Tongue (tissue), 2 donors: ENCODE results near the gene LZTS2. TPM values are rescaled to one million over a fixed set of nuclear protein-coding genes. Genes with fewer than 3 reads are reported as not detected.
"Not testable (repeated sequence)": the region's sequence is repeated elsewhere in the genome, so short reads cannot be mapped to it uniquely, and the experiment has no call there.

Experiments
- DNase-seq: peaks from one replicate; pipeline ENCODE4 v3.0.0-alpha.2; 2015
- total RNA-seq: library from RNA; depleted of rRNA; stranded (reverse); fragments of >200 nt; gene quantifications from one replicate; pipeline ENCODE4 v1.2.3, GENCODE V29; 2014

Gene LZTS2
- total RNA-seq, 1 donor from 2014 or later: 45.5 TPM

DNA sequence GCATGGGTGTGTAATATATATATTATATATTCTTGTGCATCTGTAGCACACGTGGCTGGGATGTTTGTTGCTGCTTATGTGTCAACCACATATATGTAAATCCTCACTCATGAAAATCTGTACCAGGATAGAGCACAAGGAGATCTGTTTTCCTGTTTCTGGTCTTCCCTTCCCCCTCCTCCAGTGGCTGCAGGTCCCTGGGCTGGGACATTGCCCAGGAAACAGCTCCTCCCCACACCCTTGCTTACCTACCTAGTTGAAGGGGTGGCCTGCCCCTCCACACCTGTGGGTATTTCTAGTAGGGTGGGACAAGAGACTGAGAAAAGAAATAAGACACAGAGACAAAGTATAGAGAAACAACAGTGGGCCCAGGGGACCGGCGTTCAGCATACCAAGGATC lies 33.7 kb downstream of the LZTS2 start:
- no peak for DNase-seq

DNA sequence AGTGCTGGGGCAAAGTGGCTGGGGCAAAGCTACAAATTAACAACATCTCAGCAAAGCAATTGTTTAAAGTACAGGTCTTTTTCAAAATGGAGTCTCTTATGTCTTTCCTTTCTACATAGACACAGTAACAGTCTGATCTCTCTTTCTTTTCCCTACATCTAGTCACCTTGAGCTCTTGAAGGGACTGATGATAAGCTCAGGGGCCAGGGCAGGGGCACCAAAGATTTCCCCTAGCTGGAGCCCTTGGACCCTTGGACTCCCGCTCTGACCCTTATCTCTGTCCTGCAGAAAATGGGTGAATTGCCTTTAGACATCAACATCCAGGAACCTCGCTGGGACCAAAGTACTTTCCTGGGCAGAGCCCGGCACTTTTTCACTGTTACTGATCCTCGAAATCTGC lies 34.8 kb downstream of the LZTS2 start:
- not testable (repeated sequence) for DNase-seq

DNA sequence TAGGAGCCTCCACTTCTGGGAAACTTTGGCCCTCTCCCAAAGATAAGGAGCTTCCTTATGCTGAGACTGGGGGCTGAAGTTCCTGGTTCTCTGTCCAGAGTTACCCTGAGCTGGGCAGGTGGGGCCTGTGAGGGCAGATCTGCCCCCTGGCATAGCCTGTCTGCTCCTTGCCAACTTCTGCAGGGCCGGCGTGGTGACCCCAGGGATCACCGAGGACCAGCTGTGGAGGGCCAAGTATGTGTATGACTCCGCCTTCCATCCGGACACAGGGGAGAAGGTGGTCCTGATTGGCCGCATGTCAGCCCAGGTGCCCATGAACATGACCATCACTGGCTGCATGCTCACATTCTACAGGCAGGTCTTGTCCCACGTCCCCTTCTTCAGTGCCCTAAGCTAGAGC lies 35.7 kb downstream of the LZTS2 start:
- no peak for DNase-seq

GRCh38 chr10:101035916-101036702 lies 36.5 kb downstream of the LZTS2 start:
- DNase-seq: no peak

DNA sequence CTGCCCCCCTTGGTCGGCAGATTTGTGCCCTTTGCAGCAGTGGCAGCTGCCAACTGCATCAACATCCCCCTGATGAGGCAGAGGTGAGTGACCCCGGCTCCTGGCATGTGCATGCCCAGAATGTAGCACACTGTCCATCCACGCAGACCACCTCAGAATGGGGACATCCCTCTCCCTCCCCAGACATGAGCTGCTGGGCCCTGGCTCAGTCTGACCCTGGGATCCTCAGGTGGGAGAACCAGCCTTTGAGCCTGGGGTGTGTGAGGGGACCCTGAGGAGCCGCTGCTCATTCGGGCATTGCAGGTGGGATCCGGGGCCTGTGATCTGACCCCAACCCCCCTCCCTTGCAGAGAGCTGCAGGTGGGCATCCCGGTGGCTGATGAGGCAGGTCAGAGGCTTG lies 37.1 kb downstream of the LZTS2 start:
- no peak for DNase-seq

DNA sequence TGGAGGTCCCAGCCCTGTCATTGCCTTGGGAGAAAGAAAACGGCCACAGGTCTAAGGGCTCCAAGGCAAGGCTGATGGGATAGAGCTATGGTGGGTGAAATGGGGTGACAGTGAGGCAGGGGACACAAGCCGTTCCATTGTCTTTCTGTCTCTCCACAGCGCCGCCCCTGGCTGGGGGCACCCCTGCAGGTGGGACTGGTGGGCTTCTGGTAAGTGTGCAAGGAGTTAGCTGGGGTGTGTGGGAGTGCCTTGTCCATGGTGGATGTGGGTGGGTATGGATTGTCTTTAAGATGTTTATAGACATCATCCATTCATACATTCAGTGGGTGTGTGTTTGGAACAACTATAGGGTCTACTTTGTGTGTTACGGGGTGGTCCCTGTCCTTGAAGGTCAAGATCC lies 38.9 kb downstream of the LZTS2 start:
- no peak for DNase-seq

GRCh38 chr10:101040061-101040460 lies 40.5 kb downstream of the LZTS2 start:
- no peak for DNase-seq

DNA sequence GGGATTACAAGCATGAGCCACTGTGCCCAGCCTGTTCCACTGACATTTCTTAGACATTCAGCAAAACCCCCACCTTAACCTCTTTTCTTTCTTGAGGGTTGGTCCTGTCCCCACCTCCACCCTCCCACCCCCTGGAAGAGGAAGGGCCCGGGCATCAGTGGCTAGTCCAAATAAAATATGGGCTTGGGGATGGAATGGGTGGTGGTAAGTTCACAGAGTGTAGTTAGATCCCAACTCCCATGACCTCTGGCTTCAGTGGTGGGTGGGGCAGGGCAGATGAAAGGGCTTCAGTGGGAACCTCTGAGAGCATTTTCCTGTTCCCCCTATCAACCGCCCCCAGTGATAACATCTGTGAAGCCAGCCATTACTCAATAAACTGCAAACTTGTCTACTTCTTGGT lies 41.2 kb downstream of the LZTS2 start:
- no peak for DNase-seq

DNA sequence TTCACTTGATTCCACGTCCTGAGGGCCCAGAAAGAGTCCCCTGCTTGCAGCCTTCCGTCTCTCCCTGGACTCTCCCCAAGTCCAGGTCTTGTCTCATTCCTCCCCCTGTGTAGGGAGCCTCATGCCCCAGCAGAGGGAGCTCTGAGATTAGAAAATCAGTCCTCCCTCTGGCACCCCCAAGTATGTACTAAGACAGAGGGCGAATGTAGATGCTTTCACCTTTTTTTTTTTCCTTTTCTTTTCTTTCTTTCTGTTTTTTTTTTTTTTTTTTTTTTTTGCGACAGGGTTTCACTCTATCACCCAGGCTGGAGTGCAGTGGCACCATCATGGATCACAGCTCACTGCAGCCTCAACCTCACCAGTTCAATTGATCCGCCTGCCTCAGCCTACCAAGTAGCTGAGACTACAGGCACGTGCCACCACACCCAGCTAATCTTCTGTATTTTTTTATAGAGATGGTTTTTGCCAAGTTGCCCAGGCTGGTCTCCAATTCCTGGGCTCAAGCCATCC lies 41.7 kb downstream of the LZTS2 start:
- peak; percentile 93 for DNase-seq

DNA sequence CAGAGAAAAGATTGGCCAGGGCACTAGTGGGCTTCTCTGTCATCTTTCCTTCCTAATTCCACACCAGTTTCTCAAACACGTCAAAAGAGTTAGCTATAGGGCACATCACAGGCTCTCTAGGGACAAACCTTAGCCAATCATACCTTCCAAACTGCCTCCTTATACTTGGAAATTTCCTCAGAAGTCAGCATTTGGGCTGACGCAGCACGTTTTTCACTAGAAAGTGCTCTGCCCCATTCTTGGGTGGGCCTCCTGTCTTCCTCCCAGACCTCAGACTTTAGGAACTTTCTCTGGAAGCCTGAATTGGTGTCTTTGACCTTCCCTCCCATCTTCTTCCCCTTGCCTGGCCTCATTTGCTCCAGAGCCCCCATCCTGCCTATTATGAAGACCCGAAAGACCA lies 42.5 kb downstream of the LZTS2 start:
- DNase-seq: no peak

DNA sequence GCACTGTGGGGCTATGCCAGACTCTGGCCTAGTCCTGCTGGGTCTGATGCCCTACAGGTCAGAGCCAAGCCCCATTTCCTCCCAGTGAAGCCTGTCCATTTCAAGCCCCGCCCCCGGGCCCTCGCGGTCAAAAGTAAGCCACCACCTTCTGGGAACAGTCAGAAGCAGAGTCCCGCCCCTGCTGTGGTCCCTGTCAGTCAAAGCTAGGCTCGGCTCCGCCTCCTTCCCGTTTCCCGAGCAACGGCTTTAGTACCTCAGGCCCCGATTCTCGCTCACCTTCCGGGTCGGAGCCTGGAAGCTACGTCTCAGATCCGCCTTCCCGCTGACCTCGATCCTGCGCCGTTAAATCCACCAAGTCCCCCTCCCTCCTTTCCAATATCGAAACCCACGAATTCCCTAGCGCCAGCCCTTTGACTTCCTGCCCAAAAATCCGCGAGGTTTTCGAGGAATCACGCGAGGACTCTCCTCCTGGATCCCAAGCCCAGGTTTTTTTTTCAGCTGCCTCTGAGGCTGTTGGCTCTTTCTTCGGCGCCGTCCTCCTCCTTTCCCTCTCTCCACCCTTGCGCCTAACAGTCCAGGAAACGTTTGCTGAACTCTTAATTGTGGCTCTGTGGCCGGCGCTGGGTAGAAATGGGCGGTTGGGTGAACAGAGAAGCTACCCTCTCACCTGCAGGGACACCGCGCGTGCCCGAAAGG lies 43.2 kb downstream of the LZTS2 start:
- peak; percentile 96 for DNase-seq

GRCh38 chr10:101043363-101043707 lies 43.7 kb downstream of the LZTS2 start:
- DNase-seq: no peak

DNA sequence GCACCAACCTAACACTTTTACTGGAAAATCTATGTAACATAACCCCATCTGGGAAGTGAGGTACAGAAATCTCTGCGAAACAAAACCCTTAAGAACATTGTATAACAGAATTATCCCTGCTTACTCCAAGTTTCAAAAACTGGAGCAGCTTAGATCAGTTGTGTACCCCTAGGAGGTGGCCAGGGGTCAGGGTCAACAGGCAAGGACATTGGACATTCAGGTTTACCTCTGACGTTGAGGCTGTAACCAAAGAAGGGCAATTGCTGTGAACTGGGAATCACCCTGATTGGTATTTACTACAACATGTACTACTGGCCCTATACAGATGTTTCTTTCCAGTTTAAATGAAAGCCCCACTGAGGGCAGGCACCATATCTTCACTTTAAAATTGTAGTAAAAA lies 44.5 kb downstream of the LZTS2 start:
- no peak for DNase-seq

- DNase-seq: no peak
Observed at GRCh38 chr10:101046332-101047238, 47.0 kb downstream of the LZTS2 start.

DNA sequence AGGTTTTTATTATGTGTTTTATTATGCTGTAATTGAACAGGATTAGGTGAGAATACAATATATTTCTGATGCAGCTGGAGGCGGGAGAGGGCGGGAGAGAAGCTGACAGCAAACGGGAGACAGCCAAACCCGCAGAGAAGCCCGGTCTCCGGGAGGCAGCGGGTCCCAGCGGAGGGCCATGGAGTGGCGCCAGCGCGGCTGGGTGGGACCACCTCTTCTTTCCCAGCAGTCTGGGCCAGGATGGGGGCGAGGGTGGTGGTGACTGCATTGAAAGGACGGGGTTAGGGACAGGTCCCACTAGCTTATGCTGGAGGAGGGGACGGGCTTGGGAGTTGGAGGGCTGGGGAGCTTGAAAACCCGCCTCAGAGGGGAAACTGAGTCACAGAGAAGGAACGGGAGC lies 47.7 kb downstream of the LZTS2 start:
- DNase-seq: no peak

- DNase-seq: no peak
Observed at GRCh38 chr10:101047961-101048892, 48.6 kb downstream of the LZTS2 start.

DNA sequence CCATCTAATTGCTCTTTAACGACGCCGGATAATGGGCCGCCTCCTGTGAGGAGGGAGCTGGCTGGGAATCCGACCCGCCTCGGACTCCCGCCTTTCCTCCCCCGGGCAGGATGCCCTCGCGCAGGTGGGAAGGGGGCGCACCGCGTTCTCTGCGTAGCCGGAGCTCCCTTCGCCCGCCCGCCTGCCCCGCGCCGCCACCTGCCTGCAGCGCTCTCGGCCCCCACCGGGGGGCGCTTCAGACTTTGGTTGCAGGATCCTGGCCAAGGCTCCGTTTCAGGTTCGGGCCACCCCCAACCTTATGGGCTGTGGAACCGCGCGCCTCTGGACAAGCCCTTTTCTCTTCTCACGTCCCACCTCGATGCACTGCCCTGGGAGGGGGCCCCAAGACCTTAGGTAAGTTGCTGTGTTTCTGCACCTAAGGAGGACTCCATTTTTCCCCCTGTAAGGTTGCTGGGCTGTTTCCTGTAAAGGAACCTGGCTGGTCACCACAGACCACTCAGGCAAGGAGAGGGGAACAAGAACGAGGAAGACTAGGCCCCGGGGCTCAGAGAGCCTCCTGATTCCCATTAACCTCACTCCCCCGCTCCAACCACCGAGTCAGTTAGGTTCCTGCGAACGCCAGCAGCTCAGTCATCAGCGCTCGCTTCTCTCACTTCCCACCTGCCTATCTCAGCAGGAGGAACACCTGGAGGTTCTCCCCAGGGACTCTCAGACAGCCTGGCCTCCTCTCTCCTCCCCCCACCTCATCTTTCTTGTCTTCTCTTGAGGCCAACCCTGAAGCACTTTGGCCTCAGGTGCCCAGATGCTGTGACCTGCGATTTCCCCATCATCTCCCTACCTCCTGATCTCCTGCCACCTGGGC lies 50.8 kb downstream of the LZTS2 start:
- DNase-seq: peak; percentile 60

- no peak for DNase-seq
Observed at GRCh38 chr10:101052285-101052684, 52.7 kb downstream of the LZTS2 start.

- DNase-seq: no peak
Observed at GRCh38 chr10:101053516-101053915, 53.9 kb downstream of the LZTS2 start.

- DNase-seq: no peak
Observed at GRCh38 chr10:101054351-101054750, 54.7 kb downstream of the LZTS2 start.

GRCh38 chr10:101054876-101055275 lies 55.3 kb downstream of the LZTS2 start:
- no peak for DNase-seq
